HL-60 (cell line): ENCODE results near the gene C2orf69.

Source experiments
- POLR2AphosphoS5 ChIP-seq: IDR thresholded peaks from 2 replicates; pipeline ENCODE4 v1.6.1; 2012; ENCODE audit warnings: low read depth
- SPI1 ChIP-seq: IDR thresholded peaks from 2 replicates; pipeline ENCODE4 v1.6.1; 2012; ENCODE audit warnings: low read depth, mild to moderate bottlenecking, borderline replicate concordance
- TF ChIP-seq, protein P1 (sequence below): IDR thresholded peaks from one replicate; pipeline ENCODE4 v1.5.1; 2011; ENCODE audit warnings: low read length, control low read depth, inconsistent platforms; ENCODE audit not compliant: insufficient read depth

- TF ChIP-seq, protein P1, sequence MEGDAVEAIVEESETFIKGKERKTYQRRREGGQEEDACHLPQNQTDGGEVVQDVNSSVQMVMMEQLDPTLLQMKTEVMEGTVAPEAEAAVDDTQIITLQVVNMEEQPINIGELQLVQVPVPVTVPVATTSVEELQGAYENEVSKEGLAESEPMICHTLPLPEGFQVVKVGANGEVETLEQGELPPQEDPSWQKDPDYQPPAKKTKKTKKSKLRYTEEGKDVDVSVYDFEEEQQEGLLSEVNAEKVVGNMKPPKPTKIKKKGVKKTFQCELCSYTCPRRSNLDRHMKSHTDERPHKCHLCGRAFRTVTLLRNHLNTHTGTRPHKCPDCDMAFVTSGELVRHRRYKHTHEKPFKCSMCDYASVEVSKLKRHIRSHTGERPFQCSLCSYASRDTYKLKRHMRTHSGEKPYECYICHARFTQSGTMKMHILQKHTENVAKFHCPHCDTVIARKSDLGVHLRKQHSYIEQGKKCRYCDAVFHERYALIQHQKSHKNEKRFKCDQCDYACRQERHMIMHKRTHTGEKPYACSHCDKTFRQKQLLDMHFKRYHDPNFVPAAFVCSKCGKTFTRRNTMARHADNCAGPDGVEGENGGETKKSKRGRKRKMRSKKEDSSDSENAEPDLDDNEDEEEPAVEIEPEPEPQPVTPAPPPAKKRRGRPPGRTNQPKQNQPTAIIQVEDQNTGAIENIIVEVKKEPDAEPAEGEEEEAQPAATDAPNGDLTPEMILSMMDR, result no peak
- no peak for TF ChIP-seq SPI1
- no peak for TF ChIP-seq POLR2AphosphoS5
These were observed 29.3 kb downstream of the C2orf69 start for GRCh38 chr2:199940373-199940772.
